Bronchial epithelial cell (primary cell): ENCODE data around the gene RERG. TPM values are rescaled to one million over a fixed set of nuclear protein-coding genes. Genes with fewer than 3 reads are reported as not detected.

ENCODE experiments used
- DNase-seq: peaks from one replicate; pipeline ENCODE4 v3.0.0-alpha.2; 2010; ENCODE audit warnings: low read depth
- FAIRE-seq: peaks from 2 replicates; lab custom pipeline; 2011; peaks lifted over from hg19 to GRCh38; lab: Jason Lieb, UNC
- H3K27me3 ChIP-seq: 2 replicates; pipeline ENCODE4 v1.5.1; 2011; ENCODE audit warnings: low read length; ENCODE audit not compliant: control insufficient read depth, insufficient read depth
- H3K36me3 ChIP-seq: 2 replicates; pipeline ENCODE4 v1.5.1; 2011; ENCODE audit warnings: low read length; ENCODE audit not compliant: control insufficient read depth, insufficient read depth
- H3K4me3 ChIP-seq: 2 replicates; pipeline ENCODE4 v1.5.1; 2011; ENCODE audit warnings: mild to moderate bottlenecking, low read depth, low read length, control low read depth
- CTCF ChIP-seq: IDR thresholded peaks from 2 replicates; pipeline ENCODE4 v1.5.1; 2011; ENCODE audit warnings: mild to moderate bottlenecking, moderate library complexity, low read length, control low read depth, inconsistent platforms; ENCODE audit not compliant: insufficient read depth, severe bottlenecking
- total RNA-seq: library from RNA; depleted of rRNA; stranded (reverse); fragments of >200 nt; gene quantifications from 2 replicates; pipeline ENCODE4 v1.2.1, GENCODE V29; 2014

RERG gene
- total RNA-seq, 1 donor from 2014 or later, result 0.53 TPM

GRCh38 chr12:15130541-15130940 is 90.7 kb downstream of the RERG start:
- no peak for TF ChIP-seq CTCF
- FAIRE-seq, result no peak
- no peak overlapping the region for H3K4me3 ChIP-seq
- no peaks in the 10 kb centered on the region for H3K36me3 ChIP-seq
- no peaks in the 10 kb centered on the region for H3K27me3 ChIP-seq
- no peak for DNase-seq

GRCh38 chr12:15123401-15123800 is 97.8 kb downstream of the RERG start:
- TF ChIP-seq CTCF, result no peak
- no peak for DNase-seq
- no peaks in the 10 kb centered on the region for H3K36me3 ChIP-seq
- H3K27me3 ChIP-seq, result no peaks in the 10 kb centered on the region
- no peak for FAIRE-seq
- no peak overlapping the region for H3K4me3 ChIP-seq

GRCh38 chr12:15122344-15122743 is 98.9 kb downstream of the RERG start:
- no peaks in the 10 kb centered on the region for H3K36me3 ChIP-seq
- FAIRE-seq, result no peak
- no peak for TF ChIP-seq CTCF
- H3K4me3 ChIP-seq, result no peak overlapping the region
- DNase-seq, result no peak
- no peaks in the 10 kb centered on the region for H3K27me3 ChIP-seq

GRCh38 chr12:15118955-15119354 is 102.3 kb downstream of the RERG start:
- H3K36me3 ChIP-seq, result no peaks in the 10 kb centered on the region
- DNase-seq, result peak; percentile 32
- FAIRE-seq, result no peak
- no peak overlapping the region for H3K4me3 ChIP-seq
- no peak for TF ChIP-seq CTCF
- H3K27me3 ChIP-seq, result no peaks in the 10 kb centered on the region

- DNase-seq (no peak), FAIRE-seq (no peak)
- Histone ChIP-seq H3K36me3 (no peaks in the 10 kb centered on the region), H3K27me3 (no peaks in the 10 kb centered on the region), H3K4me3 (no peak overlapping the region)
- no peak for TF ChIP-seq CTCF
Observed at GRCh38 chr12:15116983-15117382, 104.2 kb downstream of the RERG start.

GRCh38 chr12:15116086-15116485 is 105.1 kb downstream of the RERG start:
- DNase-seq, result no peak
- Histone ChIP-seq H3K36me3 (no peaks in the 10 kb centered on the region), H3K27me3 (no peaks in the 10 kb centered on the region), H3K4me3 (no peak overlapping the region)
- TF ChIP-seq CTCF, result no peak
- FAIRE-seq, result no peak
